Measurements from ENCODE around the gene SSNA1. TPM values are rescaled to one million over a fixed set of nuclear protein-coding genes. Genes with fewer than 3 reads are reported as not detected.

The SSNA1 gene
- total and polyA plus RNA-seq, 4 donors: 30.5 to 87.1 (median 57.2) TPM

- H3K4me3 ChIP-seq (ENCODE audit: low read length in 2 of 2): no peak overlapping the region
- DNase-seq: no peak
- no peaks in the 10 kb centered on the region for H3K9me3 ChIP-seq (ENCODE audit: control insufficient read depth, low read length)
- ATAC-seq (ENCODE audit: low FRiP score): no peak
- no peaks in the 10 kb centered on the region for H3K27me3 ChIP-seq (ENCODE audit: control insufficient read depth in 1 of 2, insufficient read depth in 2 of 2, low read length in 1 of 2)
- H3K27ac ChIP-seq (ENCODE audit: low read depth in 1 of 2, low read length in 2 of 2): no peak overlapping the region
- no peaks in the 10 kb centered on the region for H3K36me3 ChIP-seq (ENCODE audit: control insufficient read depth in 1 of 2, insufficient read depth in 2 of 2, low read length in 1 of 2)
- no peaks in the 10 kb centered on the region for H3K4me1 ChIP-seq (ENCODE audit: control insufficient read depth in 1 of 2, insufficient read depth in 2 of 2, low read length in 2 of 2)
- intact Hi-C loops (cut with DNase I): loop anchor here (2.0 to 5.0 kb wide), 2 partner anchors 106 to 107 kb away; no protein-coding TSS in a partner anchor
- 33 to 42% methylated on average over 27 of the region's 27 CpGs for WGBS, 2 donors
Measured at GRCh38 chr9:137228968-137229896, 40.8 kb downstream of the SSNA1 start.

- Histone ChIP-seq H3K4me1 (ENCODE audit: control insufficient read depth in 1 of 2, insufficient read depth in 2 of 2, low read length in 2 of 2) (no peaks in the 10 kb centered on the region), H3K27ac (ENCODE audit: low read depth in 1 of 2, low read length in 2 of 2) (no peak overlapping the region), H3K36me3 (ENCODE audit: control insufficient read depth in 1 of 2, insufficient read depth in 2 of 2, low read length in 1 of 2) (no peaks in the 10 kb centered on the region), H3K9me3 (ENCODE audit: control insufficient read depth, low read length) (no peaks in the 10 kb centered on the region), H3K27me3 (ENCODE audit: control insufficient read depth in 1 of 2, insufficient read depth in 2 of 2, low read length in 1 of 2) (no peaks in the 10 kb centered on the region), H3K4me3 (ENCODE audit: low read length in 2 of 2) (no peak overlapping the region)
- 60 to 61% methylated on average over 28 to 31 of the region's 31 CpGs for WGBS, 2 donors
- DNase-seq (no peak), ATAC-seq (ENCODE audit: low FRiP score) (no peak)
- intact Hi-C loops (cut with DNase I): loop anchor here (2.0 to 5.0 kb wide), 2 partner anchors 107 to 108 kb away; no protein-coding TSS in a partner anchor
Measured at GRCh38 chr9:137229903-137230704, 41.6 kb downstream of the SSNA1 start.

GRCh38 chr9:137230705-137231371, 42.4 kb downstream of the SSNA1 start, which contains the start of gene SLC34A3:
Gene SLC34A3, plus strand, starts transcription at chr9:137230901. Its CDS starts 802 bp downstream, at chr9:137231703.
- intact Hi-C loops (cut with DNase I): no loop called here
- Histone ChIP-seq H3K4me1 (ENCODE audit: control insufficient read depth in 1 of 2, insufficient read depth in 2 of 2, low read length in 2 of 2) (no peaks in the 10 kb centered on the region), H3K4me3 (ENCODE audit: low read length in 2 of 2) (no peak within 1 kb of the TSS), H3K27ac (ENCODE audit: low read depth in 1 of 2, low read length in 2 of 2) (no peak within 1 kb of the TSS), H3K27me3 (ENCODE audit: control insufficient read depth in 1 of 2, insufficient read depth in 2 of 2, low read length in 1 of 2) (no peaks in the 10 kb centered on the region), H3K36me3 (ENCODE audit: control insufficient read depth in 1 of 2, insufficient read depth in 2 of 2, low read length in 1 of 2) (no peaks in the 10 kb centered on the region), H3K9me3 (ENCODE audit: control insufficient read depth, low read length) (no peaks in the 10 kb centered on the region)
- ATAC-seq (ENCODE audit: low FRiP score) (no peak), DNase-seq (no peak)
- WGBS, 2 donors: 70 to 78% methylated on average over 13 to 14 of the region's 14 CpGs

GRCh38 chr9:137231372-137232039, 43.0 kb downstream of the SSNA1 start:
- 82 to 90% methylated on average over 19 to 23 of the region's 23 CpGs for WGBS, 2 donors
- Histone ChIP-seq H3K27me3 (ENCODE audit: control insufficient read depth in 1 of 2, insufficient read depth in 2 of 2, low read length in 1 of 2) (no peaks in the 10 kb centered on the region), H3K4me3 (ENCODE audit: low read length in 2 of 2) (no peak overlapping the region), H3K36me3 (ENCODE audit: control insufficient read depth in 1 of 2, insufficient read depth in 2 of 2, low read length in 1 of 2) (no peaks in the 10 kb centered on the region), H3K9me3 (ENCODE audit: control insufficient read depth, low read length) (no peaks in the 10 kb centered on the region), H3K4me1 (ENCODE audit: control insufficient read depth in 1 of 2, insufficient read depth in 2 of 2, low read length in 2 of 2) (no peaks in the 10 kb centered on the region), H3K27ac (ENCODE audit: low read depth in 1 of 2, low read length in 2 of 2) (no peak overlapping the region)
- ATAC-seq (ENCODE audit: low FRiP score) (no peak), DNase-seq (no peak)
- intact Hi-C loops (cut with DNase I): no loop called here

GRCh38 chr9:137232101-137232500, 43.6 kb downstream of the SSNA1 start:
- ATAC-seq (ENCODE audit: low FRiP score) (no peak), DNase-seq (no peak)
- 62 to 70% methylated on average over 10 of the region's 10 CpGs for WGBS, 2 donors
- Histone ChIP-seq H3K4me3 (ENCODE audit: low read length in 2 of 2) (no peak overlapping the region), H3K36me3 (ENCODE audit: control insufficient read depth in 1 of 2, insufficient read depth in 2 of 2, low read length in 1 of 2) (no peaks in the 10 kb centered on the region), H3K27me3 (ENCODE audit: control insufficient read depth in 1 of 2, insufficient read depth in 2 of 2, low read length in 1 of 2) (no peaks in the 10 kb centered on the region), H3K27ac (ENCODE audit: low read depth in 1 of 2, low read length in 2 of 2) (no peak overlapping the region), H3K9me3 (ENCODE audit: control insufficient read depth, low read length) (no peaks in the 10 kb centered on the region), H3K4me1 (ENCODE audit: control insufficient read depth in 1 of 2, insufficient read depth in 2 of 2, low read length in 2 of 2) (no peaks in the 10 kb centered on the region)
- intact Hi-C loops (cut with DNase I): no loop called here

GRCh38 chr9:137232510-137232909, 44.0 kb downstream of the SSNA1 start:
- no peak for ATAC-seq (ENCODE audit: low FRiP score)
- no peaks in the 10 kb centered on the region for H3K27me3 ChIP-seq (ENCODE audit: control insufficient read depth in 1 of 2, insufficient read depth in 2 of 2, low read length in 1 of 2)
- 70 to 80% methylated on average over 23 to 24 of the region's 24 CpGs for WGBS, 2 donors

GRCh38 chr9:137233143-137233980, 44.9 kb downstream of the SSNA1 start:
- H3K4me3 ChIP-seq (ENCODE audit: low read length in 2 of 2): no peak overlapping the region
- intact Hi-C loops (cut with DNase I): no loop called here
- no peaks in the 10 kb centered on the region for H3K9me3 ChIP-seq (ENCODE audit: control insufficient read depth, low read length)
- no peaks in the 10 kb centered on the region for H3K27me3 ChIP-seq (ENCODE audit: control insufficient read depth in 1 of 2, insufficient read depth in 2 of 2, low read length in 1 of 2)
- ATAC-seq (ENCODE audit: low FRiP score): no peak
- DNase-seq: no peak
- no peak overlapping the region for H3K27ac ChIP-seq (ENCODE audit: low read depth in 1 of 2, low read length in 2 of 2)
- H3K4me1 ChIP-seq (ENCODE audit: control insufficient read depth in 1 of 2, insufficient read depth in 2 of 2, low read length in 2 of 2): no peaks in the 10 kb centered on the region
- 73 to 78% methylated on average over 34 to 40 of the region's 40 CpGs for WGBS, 2 donors
- no peaks in the 10 kb centered on the region for H3K36me3 ChIP-seq (ENCODE audit: control insufficient read depth in 1 of 2, insufficient read depth in 2 of 2, low read length in 1 of 2)

More at GRCh38 chr9:137232510-137232909, 44.0 kb downstream of the SSNA1 start:
- intact Hi-C loops (cut with DNase I): no loop called here
- Histone ChIP-seq H3K27ac (ENCODE audit: low read depth in 1 of 2, low read length in 2 of 2) (no peak overlapping the region), H3K36me3 (ENCODE audit: control insufficient read depth in 1 of 2, insufficient read depth in 2 of 2, low read length in 1 of 2) (no peaks in the 10 kb centered on the region), H3K4me3 (ENCODE audit: low read length in 2 of 2) (no peak overlapping the region), H3K4me1 (ENCODE audit: control insufficient read depth in 1 of 2, insufficient read depth in 2 of 2, low read length in 2 of 2) (no peaks in the 10 kb centered on the region), H3K9me3 (ENCODE audit: control insufficient read depth, low read length) (no peaks in the 10 kb centered on the region)
- no peak for DNase-seq
